ENCODE results near the gene PRDM13. TPM values are rescaled to one million over a fixed set of nuclear protein-coding genes. Genes with fewer than 3 reads are reported as not detected.
"Not testable (repeated sequence)": the region's sequence is repeated elsewhere in the genome, so short reads cannot be mapped to it uniquely, and the experiment has no call there.

The PRDM13 gene
- total RNA-seq, 1 experiment from 2014 or later, result not detected

DNA sequence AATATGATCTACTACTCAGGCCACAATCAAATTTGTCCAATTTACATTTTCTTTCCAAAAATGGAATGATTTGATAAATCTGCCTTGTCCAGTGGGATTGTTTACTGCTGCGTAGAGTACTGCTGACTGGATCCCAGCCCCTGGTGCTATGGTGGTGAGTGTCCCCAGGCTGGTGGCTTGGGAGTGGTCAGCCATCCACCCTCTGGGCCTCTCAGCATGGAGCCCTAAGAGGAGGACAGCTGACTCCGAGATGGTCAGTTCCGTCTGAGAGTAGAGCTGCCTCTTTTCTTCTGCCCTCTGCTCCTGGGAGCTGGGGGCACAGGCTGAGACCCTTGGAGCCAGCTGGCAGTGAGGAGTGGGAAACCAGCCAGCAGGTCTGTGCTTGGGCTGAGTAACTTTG, 22.7 kb downstream of the PRDM13 start:
- ChIA-PET CTCF (no interaction called here), POLR2A (no interaction called here)
- no peak overlapping the region for H3K27ac ChIP-seq (ENCODE audit: low read length)
- no peaks in the 10 kb centered on the region for H3K36me3 ChIP-seq (ENCODE audit: control insufficient read depth, insufficient read depth, low read length)
- H3K4me3 ChIP-seq (ENCODE audit: low read depth in 2 of 2, low read length in 2 of 2), result no peak overlapping the region
- H3K27me3 ChIP-seq (ENCODE audit: control insufficient read depth, insufficient read depth, low read length), result peaks cover 12% of the 10 kb centered on the region
- DNase-seq (ENCODE audit: low read depth, low spot score) (no peak), ATAC-seq (no peak)
- intact Hi-C loops (cut with micrococcal nuclease; ENCODE audit: unreplicated experiment) (no loop called here), in situ Hi-C loops (cut with HindIII; ENCODE audit: low pct_unique_long_range_greater_than_20kb, low sequenced_read_pairs) (no loop called here)
- no peaks in the 10 kb centered on the region for H3K9me3 ChIP-seq (ENCODE audit: control insufficient read depth, insufficient read depth, low read depth, low read length)
- TF ChIP-seq, protein P1, sequence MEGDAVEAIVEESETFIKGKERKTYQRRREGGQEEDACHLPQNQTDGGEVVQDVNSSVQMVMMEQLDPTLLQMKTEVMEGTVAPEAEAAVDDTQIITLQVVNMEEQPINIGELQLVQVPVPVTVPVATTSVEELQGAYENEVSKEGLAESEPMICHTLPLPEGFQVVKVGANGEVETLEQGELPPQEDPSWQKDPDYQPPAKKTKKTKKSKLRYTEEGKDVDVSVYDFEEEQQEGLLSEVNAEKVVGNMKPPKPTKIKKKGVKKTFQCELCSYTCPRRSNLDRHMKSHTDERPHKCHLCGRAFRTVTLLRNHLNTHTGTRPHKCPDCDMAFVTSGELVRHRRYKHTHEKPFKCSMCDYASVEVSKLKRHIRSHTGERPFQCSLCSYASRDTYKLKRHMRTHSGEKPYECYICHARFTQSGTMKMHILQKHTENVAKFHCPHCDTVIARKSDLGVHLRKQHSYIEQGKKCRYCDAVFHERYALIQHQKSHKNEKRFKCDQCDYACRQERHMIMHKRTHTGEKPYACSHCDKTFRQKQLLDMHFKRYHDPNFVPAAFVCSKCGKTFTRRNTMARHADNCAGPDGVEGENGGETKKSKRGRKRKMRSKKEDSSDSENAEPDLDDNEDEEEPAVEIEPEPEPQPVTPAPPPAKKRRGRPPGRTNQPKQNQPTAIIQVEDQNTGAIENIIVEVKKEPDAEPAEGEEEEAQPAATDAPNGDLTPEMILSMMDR (IDR thresholded peaks at IDR 0.05), result no peak
- TF ChIP-seq TCF7L2 (IDR thresholded peaks at IDR 0.05; ENCODE audit: low read depth, low read length) (no peak), POLR2AphosphoS5 (IDR thresholded peaks at IDR 0.05; ENCODE audit: low read depth, low read length) (no peak)
- no peaks in the 10 kb centered on the region for H3K4me1 ChIP-seq (ENCODE audit: control insufficient read depth, insufficient read depth, low read length)
- BruUV-seq (replicated peaks), result no TSS peak

GRCh38 chr6:99637629-99638028, 31.0 kb downstream of the PRDM13 start:
- in situ Hi-C loops (cut with HindIII; ENCODE audit: low pct_unique_long_range_greater_than_20kb, low sequenced_read_pairs), result no loop called here
- no peak for TF ChIP-seq TCF7L2 (IDR thresholded peaks at IDR 0.05; ENCODE audit: low read depth, low read length)
- TF ChIP-seq POLR2AphosphoS5 (IDR thresholded peaks at IDR 0.05; ENCODE audit: low read depth, low read length), result no peak
- no peak for TF ChIP-seq REST (IDR thresholded peaks at IDR 0.05; ENCODE audit: insufficient read depth in 1 of 2, low read depth in 2 of 2, low read length in 1 of 2)
- TF ChIP-seq SIN3A (IDR thresholded peaks at IDR 0.05; ENCODE audit: borderline replicate concordance, insufficient read depth, low read depth, low read length), result no peak
- TF ChIP-seq, protein P1 (IDR thresholded peaks at IDR 0.05), result no peak

GRCh38 chr6:99638358-99638757, 31.7 kb downstream of the PRDM13 start:
- BruUV-seq (replicated peaks); DNase-seq (ENCODE audit: low read depth, low spot score); CTCF ChIA-PET; H3K27me3 ChIP-seq (ENCODE audit: control insufficient read depth, insufficient read depth, low read length); H3K9me3 ChIP-seq (ENCODE audit: control insufficient read depth, insufficient read depth, low read depth, low read length); POLR2A ChIA-PET; H3K4me1 ChIP-seq (ENCODE audit: control insufficient read depth, insufficient read depth, low read length); ATAC-seq; H3K4me3 ChIP-seq (ENCODE audit: low read depth in 2 of 2, low read length in 2 of 2); H3K36me3 ChIP-seq (ENCODE audit: control insufficient read depth, insufficient read depth, low read length); H3K27ac ChIP-seq (ENCODE audit: low read length); intact Hi-C loops (cut with micrococcal nuclease; ENCODE audit: unreplicated experiment); in situ Hi-C loops (cut with HindIII; ENCODE audit: low pct_unique_long_range_greater_than_20kb, low sequenced_read_pairs): not testable (repeated sequence)

More at GRCh38 chr6:99637629-99638028, 31.0 kb downstream of the PRDM13 start:
- CTCF ChIA-PET, result no interaction called here
- no peaks in the 10 kb centered on the region for H3K9me3 ChIP-seq (ENCODE audit: control insufficient read depth, insufficient read depth, low read depth, low read length)
- intact Hi-C loops (cut with micrococcal nuclease; ENCODE audit: unreplicated experiment), result no loop called here
- no peaks in the 10 kb centered on the region for H3K4me1 ChIP-seq (ENCODE audit: control insufficient read depth, insufficient read depth, low read length)
- peaks cover 2% of the 10 kb centered on the region; the same call in 1 of the 2 replicates for H3K27me3 ChIP-seq (ENCODE audit: control insufficient read depth, insufficient read depth, low read length)
- ATAC-seq, result no peak
- POLR2A ChIA-PET, result no interaction called here
- no peak for DNase-seq (ENCODE audit: low read depth, low spot score)
- no TSS peak for BruUV-seq (replicated peaks)
- no peak overlapping the region for H3K4me3 ChIP-seq (ENCODE audit: low read depth in 2 of 2, low read length in 2 of 2)
- H3K36me3 ChIP-seq (ENCODE audit: control insufficient read depth, insufficient read depth, low read length), result no peaks in the 10 kb centered on the region
- H3K27ac ChIP-seq (ENCODE audit: low read length), result no peak overlapping the region

Measured in Panc1 (cell line).